GM12865 (cell line): ENCODE results near the gene KRTAP1-3.

Experiments used
- DNase-seq: peaks from one replicate; pipeline ENCODE4 v3.0.0; 2010; ENCODE audit warnings: low read depth
- H3K4me3 ChIP-seq: 2 replicates; pipeline ENCODE4 v1.5.1; 2011; ENCODE audit warnings: mild to moderate bottlenecking, low read depth, low read length, control low read depth
- CTCF ChIP-seq: IDR thresholded peaks from 2 replicates; pipeline ENCODE4 v1.5.1; 2011; ENCODE audit warnings: low read length, control low read depth, low read depth, inconsistent platforms; ENCODE audit not compliant: insufficient read depth; ENCODE audit errors: missing control alignments

KRTAP1-3 gene

GRCh38 chr17:40993084-40993483 lies 41.6 kb downstream of the KRTAP1-3 start:
- no peak overlapping the region for H3K4me3 ChIP-seq
- DNase-seq, result no peak
- TF ChIP-seq CTCF, result no peak

DNA sequence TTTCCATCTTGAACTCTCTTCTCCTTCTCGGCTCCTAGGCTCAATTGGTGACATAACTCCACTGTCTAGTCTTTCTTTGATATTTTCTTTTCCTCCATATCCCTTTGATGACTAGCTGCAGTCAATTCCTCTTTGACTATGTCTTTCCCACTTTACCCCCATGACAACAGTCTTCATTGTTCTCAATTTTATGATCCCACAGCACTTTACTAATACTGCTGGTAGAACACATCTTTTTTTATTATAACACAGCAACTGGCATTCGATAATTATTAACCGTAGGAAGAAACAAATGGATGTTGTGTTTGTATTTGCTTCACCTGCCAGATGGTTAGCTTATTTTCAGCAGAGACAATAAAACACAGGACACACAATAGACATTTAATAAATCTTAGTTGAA lies 42.0 kb downstream of the KRTAP1-3 start:
- no peak for TF ChIP-seq CTCF
- DNase-seq, result no peak
- H3K4me3 ChIP-seq, result no peak overlapping the region

DNA sequence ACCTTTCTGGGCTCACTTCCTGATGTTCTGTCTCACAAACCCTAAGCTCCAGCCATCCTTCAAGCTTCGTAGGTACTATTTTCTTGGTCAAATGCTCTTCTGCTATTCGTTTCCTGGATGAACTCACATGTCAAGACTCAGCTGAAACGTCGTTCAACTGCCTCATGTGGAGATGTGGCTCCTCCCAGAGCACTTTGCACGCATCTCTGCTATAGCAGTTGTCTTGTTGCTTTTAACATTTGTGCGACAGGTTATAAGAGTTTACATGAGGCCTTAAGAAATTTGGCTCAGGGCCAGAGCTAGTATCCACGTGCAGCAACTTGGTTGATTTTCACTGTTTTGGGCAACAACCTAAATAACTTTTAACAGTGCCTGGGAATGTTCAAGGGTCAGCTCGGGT lies 47.8 kb downstream of the KRTAP1-3 start:
- TF ChIP-seq CTCF, result no peak
- no peak overlapping the region for H3K4me3 ChIP-seq
- no peak for DNase-seq

- no peak within 1 kb of the TSS for H3K4me3 ChIP-seq
- TF ChIP-seq CTCF, result no peak
- DNase-seq, result no peak
These were observed 50.4 kb downstream of the KRTAP1-3 start, which contains the start of gene KRT40 for GRCh38 chr17:40984226-40984625. Gene KRT40 (minus strand): TSS chr17:40984326. CDS start chr17:40984273, 53 bp downstream.
